Epithelial cell of proximal tubule (primary cell): ENCODE data around the gene LMO1. TPM values are rescaled to one million over a fixed set of nuclear protein-coding genes. Genes with fewer than 3 reads are reported as not detected.

ENCODE experiments used
- DNase-seq: peaks from one replicate; pipeline ENCODE4 v3.0.0-alpha.2; 2011; ENCODE audit warnings: low read depth
- H3K4me3 ChIP-seq: 2 replicates; pipeline ENCODE4 v1.5.1; 2011; ENCODE audit warnings: low read depth, mild to moderate bottlenecking, low read length
- CTCF ChIP-seq: conservative IDR thresholded peaks from 2 replicates; pipeline ENCODE4 v1.5.1; 2012; ENCODE audit warnings: low read depth, mild to moderate bottlenecking, low read length
- total RNA-seq: library from RNA; depleted of rRNA; stranded (reverse); fragments of >200 nt; gene quantifications from 2 replicates; pipeline ENCODE4 v1.2.3, GENCODE V29; 2015

The LMO1 gene
- total RNA-seq, 1 donor from 2014 or later, result not detected

DNA sequence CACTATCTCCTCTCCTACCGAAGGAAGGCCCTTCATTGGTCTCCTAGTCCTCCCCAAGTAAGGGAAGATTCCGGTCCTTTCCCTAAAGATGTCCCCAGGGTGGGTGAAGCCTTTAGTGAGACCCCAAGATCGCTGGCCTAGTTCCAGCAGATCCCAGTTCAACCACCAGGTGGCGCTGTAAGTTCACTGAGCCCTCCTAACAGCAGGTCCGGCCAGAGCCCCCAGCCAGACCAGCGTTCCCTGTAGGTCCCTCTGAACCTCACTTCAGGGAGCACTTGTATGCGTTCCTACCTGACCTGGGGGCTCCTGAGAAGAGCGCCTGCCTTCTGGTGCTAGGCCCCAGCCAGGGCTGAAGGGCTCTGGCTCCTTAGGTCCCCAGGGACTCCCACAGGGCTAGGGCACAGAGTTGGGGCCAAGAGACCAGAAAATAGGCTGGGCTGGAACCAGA lies 38.1 kb downstream of the LMO1 start:
- TF ChIP-seq CTCF, result peak; percentile 94
- DNase-seq, result no peak
- no peak overlapping the region for H3K4me3 ChIP-seq

DNA sequence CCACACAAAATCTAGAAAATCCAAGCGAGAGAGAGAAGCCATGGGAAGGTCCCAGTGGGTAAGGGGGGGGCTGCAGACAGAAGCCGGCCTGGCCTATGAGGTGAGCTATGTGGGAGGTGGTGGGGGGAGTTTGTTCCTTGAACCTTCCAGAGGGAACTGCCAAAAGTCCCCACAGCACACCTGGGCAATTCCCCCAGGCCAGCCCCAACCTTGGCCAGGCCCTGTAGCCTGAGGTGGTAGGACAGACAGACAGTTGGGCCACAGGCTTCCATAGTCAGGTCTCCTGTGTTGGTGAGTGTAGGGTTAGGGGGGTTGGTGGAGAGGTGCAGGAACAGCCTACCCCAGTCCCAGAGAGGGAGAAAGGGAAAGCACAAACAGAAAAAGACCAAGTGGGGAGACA lies 39.0 kb downstream of the LMO1 start:
- H3K4me3 ChIP-seq, result no peak overlapping the region
- TF ChIP-seq CTCF, result no peak
- no peak for DNase-seq

GRCh38 chr11:8224161-8224591 lies 39.5 kb downstream of the LMO1 start:
- DNase-seq, result no peak
- no peak overlapping the region for H3K4me3 ChIP-seq
- no peak for TF ChIP-seq CTCF

DNA sequence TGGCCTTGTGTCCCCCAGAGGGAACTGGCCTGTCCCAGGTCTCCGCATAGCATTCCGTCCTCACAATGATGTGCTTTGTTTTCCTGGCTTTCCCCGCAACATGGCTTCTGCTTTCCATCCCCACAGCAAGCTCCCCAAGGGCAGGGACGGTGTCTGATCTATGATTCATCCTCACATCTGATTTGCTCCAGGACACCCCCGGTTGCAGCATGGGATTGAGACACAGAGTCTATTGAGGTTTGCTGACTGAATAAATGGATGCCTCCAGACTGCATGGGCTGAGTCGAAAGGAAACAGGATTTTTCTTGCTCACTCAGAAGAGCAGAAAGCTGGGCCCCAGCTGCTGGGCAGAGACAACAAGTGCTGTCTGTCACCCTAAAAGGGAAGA lies 40.2 kb downstream of the LMO1 start:
- no peak for TF ChIP-seq CTCF
- no peak for DNase-seq

GRCh38 chr11:8222820-8223512 lies 40.7 kb downstream of the LMO1 start:
- H3K4me3 ChIP-seq, result no peak overlapping the region
- TF ChIP-seq CTCF, result no peak
- DNase-seq, result no peak

More for the DNA sequence above, 40.2 kb downstream of the LMO1 start:
- H3K4me3 ChIP-seq, result no peak overlapping the region

- DNase-seq, result no peak
- no peak overlapping the region for H3K4me3 ChIP-seq
These were observed 41.7 kb downstream of the LMO1 start for GRCh38 chr11:8221917-8222495.

More at GRCh38 chr11:8221917-8222495, 41.7 kb downstream of the LMO1 start:
- no peak for TF ChIP-seq CTCF
